ENCODE data around the gene KIFC1. TPM values are rescaled to one million over a fixed set of nuclear protein-coding genes. Genes with fewer than 3 reads are reported as not detected.

The KIFC1 gene
- polyA plus RNA-seq, 1 donor = 18.0 TPM

DNA sequence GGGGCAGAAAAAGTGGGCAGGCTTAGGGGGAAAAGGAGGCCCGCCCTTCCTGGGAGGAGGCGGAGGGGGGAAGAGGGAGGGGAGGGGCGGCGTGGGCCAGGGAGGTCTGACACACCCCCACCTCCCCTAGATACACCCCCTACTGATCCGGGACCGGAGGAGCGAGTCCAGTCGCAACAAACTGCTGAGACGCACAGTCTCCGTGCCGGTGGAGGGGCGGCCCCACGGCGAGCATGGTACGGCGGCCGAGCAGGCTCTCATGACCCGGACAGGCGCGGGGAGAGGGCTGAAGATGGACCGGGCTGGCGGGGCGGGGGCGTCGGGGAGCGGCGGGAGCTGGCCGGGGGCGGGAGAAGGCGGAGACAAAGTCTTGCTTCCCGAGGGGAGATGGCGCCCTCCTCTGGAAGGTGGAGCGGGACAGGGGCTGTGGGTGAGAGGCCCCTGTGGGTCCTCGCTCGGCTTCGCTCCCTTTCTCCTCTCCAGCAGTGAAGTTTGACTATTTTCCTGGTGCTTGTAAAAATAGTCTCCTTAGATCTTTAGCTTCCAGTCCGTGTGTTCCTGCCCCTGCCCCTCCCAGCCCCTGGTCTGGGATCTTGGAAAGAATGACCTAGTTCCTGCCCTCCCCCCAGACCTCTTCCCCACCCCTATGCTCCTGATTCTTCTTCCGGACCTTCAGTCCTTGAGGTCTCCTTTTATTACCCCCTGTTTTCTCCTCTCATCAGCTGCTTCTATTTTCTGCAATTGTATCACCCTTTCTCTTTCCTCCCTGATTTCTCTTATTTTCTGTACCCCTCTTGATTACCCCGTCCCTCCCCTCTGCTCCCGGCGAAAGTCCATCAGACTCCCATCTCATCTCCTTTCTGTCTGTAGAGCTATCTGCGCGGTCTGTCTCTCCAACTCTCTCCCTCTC lies 34.3 kb downstream of the KIFC1 start:
- no peak for DNase-seq (ENCODE audit: low read depth)

DNA sequence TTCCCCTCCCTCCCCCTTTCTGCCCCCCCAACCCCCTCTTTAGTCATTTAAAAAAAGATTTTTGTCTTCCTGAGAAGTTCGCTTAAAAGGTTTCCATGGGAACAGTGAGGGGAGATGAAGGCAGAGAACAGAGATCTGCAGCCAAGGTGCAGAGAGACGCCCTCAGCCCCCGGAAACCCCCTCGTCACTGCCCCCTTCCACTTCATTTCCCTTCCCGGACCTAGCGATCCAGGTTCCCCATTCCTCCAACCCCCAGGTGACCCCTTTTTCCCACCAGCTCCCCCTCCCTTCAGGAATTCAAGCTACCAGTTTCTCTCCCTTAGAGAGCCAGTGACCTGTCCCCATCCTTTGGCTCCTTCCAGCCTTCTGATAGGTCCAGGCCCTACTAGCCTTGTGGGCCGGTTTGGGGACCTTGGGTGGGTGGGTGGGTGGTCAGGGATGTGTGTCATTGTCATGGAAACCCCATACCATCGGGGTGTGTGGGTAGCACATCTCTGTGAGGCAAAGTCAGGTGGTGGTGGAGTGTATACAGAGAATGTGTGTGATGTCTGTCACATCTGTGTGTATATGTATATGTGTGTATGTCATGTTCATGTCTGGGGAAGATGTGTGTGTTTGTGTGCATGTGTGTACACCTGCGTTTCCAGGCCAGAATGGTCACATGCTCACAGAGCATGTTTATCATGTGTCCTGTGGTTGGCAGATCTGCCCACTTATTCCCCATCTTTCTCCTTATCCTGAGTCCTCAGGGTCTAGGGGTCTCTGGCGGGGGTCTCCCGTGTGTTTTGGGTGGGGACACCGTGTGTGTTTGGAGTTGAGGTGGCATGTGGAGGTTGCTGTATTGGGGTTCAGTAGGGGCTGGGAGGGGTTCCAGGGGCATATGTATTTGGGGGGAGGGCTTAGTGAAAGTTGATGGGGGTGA lies 35.2 kb downstream of the KIFC1 start:
- no peak for DNase-seq (ENCODE audit: low read depth)

DNA sequence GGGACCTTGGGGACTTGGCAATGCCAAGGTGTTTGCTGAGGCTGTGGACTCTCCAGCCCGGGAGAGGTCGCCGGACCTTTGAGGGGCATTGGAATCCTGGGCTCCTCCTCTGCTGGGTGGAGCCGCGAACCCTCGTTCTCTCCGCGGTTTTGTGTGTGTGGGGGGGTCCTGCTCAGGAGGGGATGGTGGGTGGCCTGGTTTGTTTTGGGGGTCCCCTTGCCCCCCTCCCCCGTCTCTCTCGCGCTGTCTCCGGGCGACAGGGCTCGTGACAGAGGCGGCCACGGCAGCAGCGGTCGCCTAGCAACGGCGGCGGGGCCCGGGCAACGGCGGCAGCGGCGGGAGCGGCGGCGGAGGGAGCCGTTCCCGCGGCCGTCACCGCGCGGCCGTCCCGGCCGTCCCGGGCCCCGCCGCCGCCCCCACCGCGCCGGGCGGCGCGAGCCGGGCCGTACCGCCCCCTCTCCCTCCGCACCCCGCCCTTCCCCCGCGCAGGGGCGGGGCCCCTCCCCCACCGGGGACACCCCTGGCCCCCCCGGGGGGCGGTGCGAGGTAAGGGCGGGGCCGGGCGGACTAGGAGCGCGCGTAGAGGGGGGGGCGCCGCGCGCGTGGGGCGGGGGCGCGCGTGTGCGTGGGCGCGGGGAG lies 36.1 kb downstream of the KIFC1 start:
- no peak for DNase-seq (ENCODE audit: low read depth)

DNA sequence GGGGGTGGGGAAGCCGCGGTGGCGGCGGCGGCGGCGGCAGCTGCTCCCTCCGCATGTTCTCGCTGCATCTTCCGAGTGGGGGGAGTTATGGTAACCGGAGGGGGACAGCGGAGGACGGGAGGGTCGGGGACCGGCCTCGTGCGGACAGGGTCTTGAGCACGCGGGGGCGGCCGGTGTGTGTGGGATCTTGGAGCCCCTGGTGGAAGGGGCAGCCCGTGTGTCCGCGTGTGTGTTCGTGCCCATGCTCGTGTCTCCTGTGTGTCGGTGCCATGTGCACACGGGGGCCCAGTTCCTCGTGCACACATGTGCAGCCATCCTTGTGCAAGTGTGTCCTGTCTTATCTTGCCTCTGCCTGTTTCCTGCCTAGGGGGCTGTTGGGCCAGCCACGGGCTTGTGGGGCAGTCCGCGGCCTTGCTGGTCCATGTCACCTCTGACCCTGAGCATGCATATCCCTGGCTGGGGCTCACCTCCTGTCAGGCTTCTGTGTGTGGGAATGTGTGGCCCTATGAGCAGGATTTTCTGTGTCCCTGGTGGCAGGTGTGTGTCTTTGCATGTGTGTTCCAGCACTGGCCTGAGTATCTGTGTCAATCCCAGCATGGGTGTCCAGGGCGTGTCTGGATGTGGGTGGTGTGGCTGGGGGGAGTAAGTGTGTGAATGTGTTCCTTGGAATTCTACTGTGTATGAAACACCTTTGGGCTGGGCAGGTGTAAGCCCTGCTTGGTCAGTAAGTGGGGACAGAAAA lies 36.8 kb downstream of the KIFC1 start:
- no peak for DNase-seq (ENCODE audit: low read depth)

DNA sequence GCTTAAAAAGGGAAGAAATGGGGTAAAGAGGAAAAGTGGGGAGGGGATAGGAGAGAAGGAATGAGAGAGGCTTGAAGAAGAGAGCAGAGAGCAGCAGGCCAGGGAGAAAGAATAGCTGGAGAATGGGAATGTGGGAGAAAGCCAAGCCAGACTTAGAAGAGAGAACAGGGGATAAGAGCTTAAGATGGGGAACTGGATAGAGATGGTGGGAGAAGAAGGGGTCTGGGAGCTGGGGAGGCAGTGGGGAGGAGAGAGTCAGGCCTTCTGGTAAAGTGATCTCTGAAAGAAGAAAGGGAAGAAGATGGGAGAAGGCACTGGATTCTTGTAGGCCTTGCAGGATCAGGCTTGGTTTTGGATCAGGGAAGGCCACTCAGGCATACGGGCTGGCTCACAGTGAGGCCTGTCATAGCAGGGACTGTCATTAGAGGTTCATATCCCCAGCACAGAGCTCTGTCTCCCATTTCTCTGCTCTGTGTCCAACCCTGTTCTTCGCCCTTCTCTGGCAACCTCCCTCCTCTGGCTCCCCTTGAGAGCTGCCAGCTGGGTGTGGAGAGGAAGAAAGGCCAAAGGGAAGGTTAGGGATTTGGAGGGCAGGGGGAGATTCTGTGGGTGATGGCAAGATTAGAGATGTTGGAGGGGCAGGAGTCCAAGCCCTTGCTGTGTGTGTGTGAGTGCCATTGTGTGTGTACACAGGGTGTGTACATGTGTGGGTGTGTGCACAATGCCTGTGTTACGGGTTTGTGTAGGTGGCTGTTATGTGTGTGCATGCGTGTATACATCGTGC lies 37.5 kb downstream of the KIFC1 start:
- no peak for DNase-seq (ENCODE audit: low read depth)

DNA sequence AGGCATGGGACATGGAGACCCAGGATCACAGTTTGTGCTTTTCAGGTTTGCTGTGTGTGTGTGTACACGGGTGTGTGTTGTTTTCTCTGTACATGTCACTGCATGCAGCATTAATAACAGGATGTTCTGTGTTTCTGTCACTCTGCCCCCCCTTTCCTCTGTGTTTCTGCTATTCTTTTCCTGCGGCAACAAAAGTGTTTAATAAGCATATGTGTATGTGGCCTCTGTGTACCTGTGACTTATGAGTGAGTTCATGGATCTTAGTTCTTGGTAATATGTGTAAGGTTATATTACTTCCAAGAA lies 38.1 kb downstream of the KIFC1 start:
- no peak for DNase-seq (ENCODE audit: low read depth)

DNA sequence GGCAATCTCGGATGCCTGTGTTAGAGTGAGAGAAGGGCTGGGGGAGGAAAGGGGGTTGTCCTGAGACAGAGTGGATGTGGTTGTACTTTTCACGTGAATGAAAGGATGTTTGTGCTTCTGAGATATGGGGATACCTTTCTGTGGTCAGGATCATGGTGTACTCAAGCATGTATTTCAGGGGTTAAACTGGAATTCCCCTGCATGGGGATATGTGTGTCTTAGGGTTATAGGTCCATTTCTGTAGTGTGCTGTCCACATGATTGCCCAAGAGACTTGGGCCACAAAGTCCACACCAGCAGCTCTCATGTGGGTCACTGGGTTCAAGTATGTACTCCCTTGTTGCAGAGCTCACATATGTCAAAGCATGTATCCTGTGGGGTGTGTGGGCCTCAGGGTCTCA lies 38.7 kb downstream of the KIFC1 start:
- no peak for DNase-seq (ENCODE audit: low read depth)

DNA sequence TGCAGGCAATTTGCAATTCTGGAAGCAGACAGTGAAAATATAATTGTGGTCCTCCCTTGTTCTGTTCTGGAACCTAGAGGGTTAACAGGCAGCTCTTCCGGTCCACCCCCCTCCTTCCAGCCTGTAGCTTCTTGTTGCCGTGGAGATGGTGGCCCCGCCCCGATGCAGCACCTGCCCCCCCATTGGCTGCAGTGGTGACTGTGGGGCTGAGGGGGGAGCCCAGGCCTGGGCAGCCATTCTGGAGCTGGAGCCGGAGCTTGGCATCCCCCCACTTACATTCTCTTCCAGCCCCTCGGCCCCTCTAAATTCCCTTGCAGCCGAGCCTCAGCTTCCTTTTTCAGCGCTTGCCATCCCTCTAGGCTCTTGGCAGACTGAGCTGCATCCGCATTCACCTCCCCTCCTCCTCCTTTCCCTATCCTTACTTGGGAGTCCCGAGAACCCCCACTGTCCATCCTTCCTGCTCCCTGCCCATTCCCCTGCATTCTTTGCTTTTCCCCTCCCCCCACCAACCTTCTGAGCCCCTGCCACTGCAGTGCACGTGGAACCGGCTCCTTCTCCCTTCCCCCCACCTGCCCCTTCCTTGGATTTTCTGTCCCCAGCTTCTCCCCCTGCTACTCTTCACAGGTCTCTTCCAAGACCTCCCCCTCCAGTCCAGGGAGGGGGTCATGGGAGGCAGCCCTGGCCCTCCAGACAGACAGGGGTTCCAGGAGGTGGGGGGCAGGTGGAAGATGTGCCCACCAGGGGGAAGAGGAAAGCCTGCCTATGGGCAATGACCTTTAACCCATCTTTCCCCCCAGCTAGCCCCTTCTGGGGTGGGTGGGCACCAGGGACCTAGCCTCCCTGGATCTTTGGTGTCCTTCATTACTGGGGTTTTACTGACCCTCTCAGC lies 39.6 kb downstream of the KIFC1 start:
- DNase-seq (ENCODE audit: low read depth) = no peak

DNA sequence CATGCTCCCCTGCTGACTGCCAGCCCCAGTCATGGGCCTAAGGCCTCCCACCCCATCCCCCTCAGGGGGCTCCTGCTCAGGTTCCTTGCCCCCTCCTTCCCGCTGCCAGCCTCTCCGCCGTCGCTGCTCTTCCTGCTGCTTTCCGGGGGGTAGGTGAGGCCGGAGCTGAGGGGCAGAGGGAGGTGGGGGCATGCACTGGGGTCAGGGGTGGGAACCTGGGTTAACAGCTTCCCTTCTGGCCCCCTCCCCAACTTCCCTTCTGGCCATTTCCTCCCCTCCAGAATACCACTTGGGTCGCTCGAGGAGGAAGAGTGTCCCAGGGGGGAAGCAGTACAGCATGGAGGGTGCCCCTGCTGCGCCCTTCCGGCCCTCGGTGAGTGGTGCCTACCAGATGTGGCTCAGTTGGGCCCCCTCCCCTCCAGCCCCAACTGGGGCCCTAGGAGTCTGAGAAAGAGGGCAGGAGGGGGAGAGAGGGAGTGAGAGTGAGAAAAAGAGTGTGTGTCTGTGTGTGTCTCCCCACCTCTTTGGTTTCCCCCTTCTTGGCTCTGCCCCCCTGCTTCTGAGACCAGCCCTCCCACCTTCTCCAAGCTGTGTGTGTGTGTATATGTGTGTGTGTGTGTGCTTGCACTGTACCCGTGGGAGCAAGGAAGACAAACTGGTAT lies 40.4 kb downstream of the KIFC1 start:
- DNase-seq (ENCODE audit: low read depth) = no peak

DNA sequence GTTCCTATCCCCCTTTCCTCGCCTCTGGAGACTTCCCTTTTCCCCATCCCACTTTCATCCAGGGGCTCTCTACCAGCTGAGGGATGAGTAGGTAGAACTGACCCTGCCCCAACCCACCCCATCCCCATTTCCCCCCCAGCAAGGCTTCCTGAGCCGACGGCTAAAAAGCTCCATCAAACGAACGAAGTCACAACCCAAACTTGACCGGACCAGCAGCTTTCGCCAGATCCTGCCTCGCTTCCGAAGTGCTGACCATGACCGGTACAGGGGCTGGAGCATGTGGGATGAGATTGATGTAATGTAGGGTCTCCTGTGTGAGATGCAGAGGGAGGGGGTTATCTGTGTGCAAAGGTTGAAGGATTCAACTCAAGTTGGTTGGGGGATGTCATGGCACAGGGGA lies 40.9 kb downstream of the KIFC1 start:
- DNase-seq (ENCODE audit: low read depth) = no peak

DNA sequence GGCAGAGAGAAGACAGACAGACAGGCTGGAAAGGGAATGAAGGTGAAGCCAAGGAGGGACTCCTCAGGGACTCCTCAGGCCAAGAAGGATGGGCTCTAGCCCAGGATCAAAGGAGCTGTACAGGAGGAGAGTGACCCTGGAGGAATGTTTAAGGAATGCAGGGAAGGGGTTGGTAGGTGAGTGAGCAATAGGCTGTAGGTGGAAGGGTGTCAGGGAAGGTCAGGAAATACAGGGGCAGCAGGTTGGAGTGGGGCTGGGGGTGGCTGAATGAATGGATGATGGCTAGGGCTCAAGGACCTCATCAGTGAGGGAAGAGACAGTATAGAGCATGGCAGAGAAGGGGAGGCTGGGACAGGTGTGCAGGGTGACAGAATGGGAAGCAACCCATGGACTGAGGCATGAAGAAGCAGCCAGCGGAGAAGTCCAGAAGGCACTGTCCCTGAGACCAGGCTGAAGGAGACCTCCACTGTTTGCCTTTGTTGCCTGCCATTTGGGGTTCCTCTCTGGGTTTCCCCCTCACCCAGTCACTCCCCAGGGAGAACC lies 41.4 kb downstream of the KIFC1 start:
- DNase-seq (ENCODE audit: low read depth) = no peak

DNA sequence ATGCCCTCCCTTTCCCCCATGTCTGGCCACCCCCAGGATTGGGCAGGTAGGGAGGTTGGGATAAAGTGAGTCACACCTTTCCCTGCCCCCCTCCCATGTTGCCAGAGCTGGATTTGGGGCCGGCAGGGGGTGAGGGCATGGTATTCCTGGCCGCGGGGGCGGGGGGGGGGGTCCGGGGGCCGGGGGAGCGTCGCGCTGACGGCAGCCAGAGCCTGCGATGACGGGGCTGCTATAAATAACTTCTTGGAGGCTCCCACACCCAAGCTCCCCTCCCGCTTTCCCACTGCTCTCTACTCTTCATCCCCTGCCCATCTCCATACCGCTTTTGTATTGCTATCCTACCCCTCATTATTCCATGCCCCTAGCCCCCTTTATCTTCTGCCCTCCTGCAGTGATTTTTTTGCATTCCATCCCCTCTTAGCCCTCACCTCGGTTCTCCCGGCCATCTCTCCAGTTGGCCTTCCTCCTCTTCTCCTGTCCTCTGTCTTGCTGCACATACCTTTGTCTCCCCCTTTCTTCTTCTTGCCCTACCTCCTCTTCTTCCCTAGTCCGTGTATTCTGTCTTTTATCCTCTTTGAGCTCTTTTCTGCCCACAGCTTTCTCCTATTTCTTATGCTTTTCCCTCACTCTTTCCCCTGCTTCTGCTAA lies 42.0 kb downstream of the KIFC1 start:
- no peak for DNase-seq (ENCODE audit: low read depth)

DNA sequence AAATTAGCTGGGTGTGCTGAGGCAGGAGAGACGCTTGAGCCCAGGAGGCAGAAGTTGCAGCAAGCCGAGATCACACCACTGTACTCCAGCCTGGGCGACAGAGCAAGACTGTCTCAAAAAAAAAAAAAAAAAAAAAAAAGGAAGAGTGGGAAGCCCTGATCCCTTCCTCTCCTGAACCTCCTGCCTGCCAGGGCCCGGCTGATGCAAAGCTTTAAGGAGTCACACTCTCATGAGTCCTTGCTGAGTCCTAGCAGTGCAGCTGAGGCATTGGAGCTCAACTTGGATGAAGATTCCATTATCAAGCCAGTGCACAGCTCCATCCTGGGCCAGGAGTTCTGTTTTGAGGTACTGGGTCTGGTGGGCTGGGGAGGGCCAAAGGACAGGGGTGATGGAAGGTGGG lies 43.3 kb downstream of the KIFC1 start:
- DNase-seq (ENCODE audit: low read depth) = no peak

DNA sequence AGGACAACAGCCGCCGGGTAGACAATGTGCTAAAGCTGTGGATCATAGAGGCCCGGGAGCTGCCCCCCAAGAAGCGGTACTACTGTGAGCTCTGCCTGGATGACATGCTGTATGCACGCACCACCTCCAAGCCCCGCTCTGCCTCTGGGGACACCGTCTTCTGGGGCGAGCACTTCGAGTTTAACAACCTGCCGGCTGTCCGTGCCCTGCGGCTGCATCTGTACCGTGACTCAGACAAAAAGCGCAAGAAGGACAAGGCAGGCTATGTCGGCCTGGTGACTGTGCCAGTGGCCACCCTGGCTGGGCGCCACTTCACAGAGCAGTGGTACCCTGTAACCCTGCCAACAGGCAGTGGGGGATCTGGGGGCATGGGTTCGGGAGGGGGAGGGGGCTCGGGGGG lies 46.0 kb downstream of the KIFC1 start:
- no peak for DNase-seq (ENCODE audit: low read depth)

DNA sequence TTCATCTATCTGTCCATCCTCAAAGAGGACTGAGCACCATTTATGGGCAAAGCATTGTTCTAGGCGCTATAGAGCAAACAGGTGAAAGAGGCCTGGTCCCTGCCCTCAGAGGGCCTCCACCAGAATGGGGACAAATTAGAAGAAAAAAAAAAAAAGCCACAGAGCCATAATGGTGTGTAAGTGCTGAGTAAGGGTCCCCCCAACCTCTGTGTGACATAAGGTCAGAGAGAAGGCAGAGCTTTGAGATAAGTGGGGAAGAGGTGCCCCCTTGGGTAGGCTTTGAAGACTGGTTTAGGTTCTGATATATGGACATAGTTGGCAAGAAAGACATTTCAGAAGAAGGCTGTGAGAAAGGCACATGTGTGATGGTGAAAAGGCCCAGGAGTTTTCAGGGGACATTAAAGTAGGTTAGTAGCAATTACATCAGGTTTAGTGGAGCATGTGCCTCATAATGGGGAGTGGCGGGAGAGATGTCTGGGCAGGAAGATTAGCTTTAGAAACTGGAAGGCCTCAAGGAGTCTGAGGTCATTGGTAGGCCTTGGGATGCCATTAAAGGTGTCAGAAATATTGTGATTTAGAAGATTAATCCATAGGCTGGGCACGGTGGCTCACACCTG lies 47.5 kb downstream of the KIFC1 start:
- DNase-seq (ENCODE audit: low read depth) = no peak

DNA sequence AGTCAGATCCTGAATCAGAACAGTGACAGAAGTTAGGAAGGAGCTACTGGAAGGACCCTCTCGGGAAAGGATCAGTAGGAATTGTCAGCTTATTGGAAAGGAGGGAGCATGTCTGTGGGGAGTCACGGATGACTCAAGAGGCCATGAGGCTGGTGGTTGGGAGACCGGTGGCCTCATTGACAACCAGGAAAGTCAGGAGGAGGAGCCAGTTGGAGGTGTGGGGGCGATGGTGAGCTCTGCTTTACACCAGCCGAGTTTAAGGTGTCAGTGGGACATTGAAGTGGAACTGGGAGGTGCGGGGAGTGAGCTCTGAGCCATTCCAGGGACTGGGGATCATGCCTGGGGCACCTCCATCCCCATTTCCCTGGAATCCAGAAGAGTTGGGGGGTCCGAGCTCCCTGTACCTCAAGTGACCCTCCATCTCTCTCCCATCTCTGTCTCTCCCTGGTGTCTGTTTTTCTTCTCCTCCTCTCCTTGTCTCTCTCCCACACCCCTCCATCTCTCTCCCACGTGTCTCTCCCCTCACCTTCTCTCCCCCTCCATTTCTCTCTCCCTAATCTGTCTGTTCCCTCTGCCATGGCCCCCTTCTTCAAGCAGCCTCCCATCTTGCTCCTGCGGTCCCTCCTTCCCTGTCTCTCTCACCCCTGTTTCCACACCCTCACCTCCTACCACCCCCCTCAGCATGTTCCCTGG lies 48.5 kb downstream of the KIFC1 start:
- no peak for DNase-seq (ENCODE audit: low read depth)

DNA sequence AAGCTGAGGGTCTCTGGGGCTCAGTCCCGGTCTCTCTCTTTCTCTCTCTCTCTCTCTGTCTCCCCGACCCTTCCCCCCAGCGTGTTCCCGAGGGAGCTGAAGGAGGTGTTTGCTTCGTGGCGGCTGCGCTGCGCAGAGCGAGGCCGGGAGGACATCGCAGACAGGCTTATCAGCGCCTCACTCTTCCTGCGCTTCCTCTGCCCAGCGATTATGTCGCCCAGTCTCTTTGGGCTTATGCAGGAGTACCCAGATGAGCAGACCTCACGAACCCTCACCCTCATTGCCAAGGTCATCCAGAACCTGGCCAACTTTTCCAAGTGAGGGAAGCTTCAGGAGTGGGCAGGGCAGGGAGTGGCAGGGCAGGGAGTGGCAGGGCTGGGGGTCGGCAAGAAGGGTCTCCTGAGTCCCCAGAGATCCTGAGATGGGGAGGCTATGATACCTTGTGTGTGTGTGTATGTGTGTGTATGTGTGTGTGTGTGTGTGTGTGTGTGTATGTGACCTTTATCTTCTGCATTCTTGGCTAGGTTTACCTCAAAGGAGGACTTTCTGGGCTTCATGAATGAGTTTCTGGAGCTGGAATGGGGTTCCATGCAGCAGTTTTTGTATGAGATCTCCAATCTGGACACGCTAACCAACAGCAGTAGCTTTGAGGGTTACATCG lies 49.2 kb downstream of the KIFC1 start:
- no peak for DNase-seq (ENCODE audit: low read depth)

Data from forelimb muscle (tissue), 1 donor.